Skeletal muscle satellite cell (primary cell): ENCODE measurements around the gene MAGI3. TPM values are rescaled to one million over a fixed set of nuclear protein-coding genes. Genes with fewer than 3 reads are reported as not detected.

ENCODE experiments used
- H3K27me3 ChIP-seq: 2 replicates; pipeline ENCODE4 v1.7.0; 2013; ENCODE audit warnings: low read length; ENCODE audit not compliant: control insufficient read depth, insufficient read depth
- H3K36me3 ChIP-seq: 2 replicates; pipeline ENCODE4 v1.7.0; 2013; ENCODE audit warnings: mild to moderate bottlenecking, control low read depth, low read length; ENCODE audit not compliant: insufficient read depth
- H3K4me1 ChIP-seq: 2 replicates; pipeline ENCODE4 v1.7.0; 2013; ENCODE audit warnings: low read length; ENCODE audit not compliant: control insufficient read depth, insufficient read depth
- H3K4me2 ChIP-seq: 2 replicates; pipeline ENCODE4 v1.7.0; 2013; ENCODE audit warnings: mild to moderate bottlenecking, low read length
- H3K4me3 ChIP-seq: 2 replicates; pipeline ENCODE4 v1.7.0; 2013; ENCODE audit warnings: low read length
- H3K9ac ChIP-seq: 2 replicates; pipeline ENCODE4 v1.7.0; 2013; ENCODE audit warnings: mild to moderate bottlenecking, low read depth, low read length, moderate library complexity
- H3K9me3 ChIP-seq: replicated peaks from 2 replicates; pipeline ENCODE4 v1.7.0; 2013; ENCODE audit warnings: mild to moderate bottlenecking, control low read depth, low read length
- small RNA-seq: library from RNA; depleted of rRNA; stranded (forward); fragments of <200 nt; gene quantifications from one replicate; pipeline ENCODE3, GENCODE V24; 2012

MAGI3 gene

GRCh38 chr1:113732802-113733201 is 342.5 kb downstream of the MAGI3 start:
- Histone ChIP-seq H3K4me2 (no peak overlapping the region), H3K27me3 (no peaks in the 10 kb centered on the region), H3K9me3 (no peaks in the 10 kb centered on the region), H3K9ac (no peak overlapping the region), H3K4me3 (no peak overlapping the region), H3K4me1 (no peaks in the 10 kb centered on the region), H3K36me3 (peaks cover 29% of the 10 kb centered on the region)

- H3K4me1 ChIP-seq = no peaks in the 10 kb centered on the region
- no peaks in the 10 kb centered on the region for H3K9me3 ChIP-seq
- no peak overlapping the region for H3K9ac ChIP-seq
- peaks cover 30% of the 10 kb centered on the region for H3K36me3 ChIP-seq
- no peaks in the 10 kb centered on the region for H3K27me3 ChIP-seq
- no peak overlapping the region for H3K4me3 ChIP-seq
- H3K4me2 ChIP-seq = no peak overlapping the region
Measured at GRCh38 chr1:113734357-113735055, 344.2 kb downstream of the MAGI3 start.

Small RNAs within 50 kb of the gene (small RNA-seq; reads per million reads assigned to genes)
- gene MTND5P20 = not detected
